ENCODE results near the gene EIF3D. TPM values are rescaled to one million over a fixed set of nuclear protein-coding genes. Genes with fewer than 3 reads are reported as not detected.
"Not testable (repeated sequence)": the region's sequence is repeated elsewhere in the genome, so short reads cannot be mapped to it uniquely, and the experiment has no call there.

The EIF3D gene
- total RNA-seq, 1 experiment from 2014 or later, result 270 TPM

DNA sequence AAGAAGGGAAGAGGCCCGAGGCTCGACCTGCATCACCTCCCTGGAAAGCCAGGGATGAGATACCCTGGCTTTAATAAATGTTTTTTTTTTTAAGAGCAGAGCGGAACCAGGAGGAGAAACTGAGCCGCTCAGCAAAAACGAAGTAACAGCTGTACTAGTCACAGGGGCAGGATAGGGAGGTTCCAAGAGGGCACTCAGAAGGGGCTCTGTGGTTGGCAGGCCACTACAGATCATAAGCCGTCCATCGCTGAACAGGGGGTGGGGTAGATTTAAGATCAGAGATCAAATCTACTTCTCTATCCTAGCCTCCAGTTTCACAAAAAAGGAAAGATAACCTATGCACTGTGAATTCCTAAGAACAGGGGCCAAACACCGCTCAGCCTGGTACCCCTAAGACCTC is 625 bp downstream of the EIF3D start:
- Histone ChIP-seq H3K9me3 (ENCODE audit: insufficient read depth, low read depth) (no peaks in the 10 kb centered on the region), H3K4me3 (peak overlapping the region; percentile 90), H3K36me3 (ENCODE audit: low read depth) (peaks cover 44% of the 10 kb centered on the region), H3K27ac (peak overlapping the region; percentile 96), H3K9me2 (ENCODE audit: insufficient read depth) (no peaks in the 10 kb centered on the region), H3K27me3 (ENCODE audit: insufficient read depth, low read depth) (no peaks in the 10 kb centered on the region), H3K4me1 (replicated peaks; ENCODE audit: insufficient read depth) (peaks cover 25% of the 10 kb centered on the region), H3K79me2 (ENCODE audit: low read depth) (peaks cover 52% of the 10 kb centered on the region), H4K20me1 (ENCODE audit: insufficient read depth) (peaks cover 40% of the 10 kb centered on the region), H3F3A (ENCODE audit: insufficient read depth, low read depth) (peaks cover 66% of the 10 kb centered on the region), H2AFZ (peak overlapping the region; percentile 86), H3K4me2 (peak overlapping the region; percentile 84)
- BruUV-seq (replicated peaks), result no TSS peak
- intact Hi-C loops (cut with micrococcal nuclease; ENCODE audit: unreplicated experiment), result loop anchor here (5.0 kb wide), 1 partner anchor 46 kb away; the partner anchor contains the start of gene TXN2
- ChIA-PET POLR2A (ENCODE audit: unreplicated experiment) (interaction anchor here (0.7 kb wide), 2 partner anchors 77 to 1489 kb away, joined by 3 to 7 read pairs; no protein-coding TSS in a partner anchor), CTCF (interaction anchor here (0.6 kb wide), 2 partner anchors 228 to 690 kb away, joined by 3 to 4 read pairs; no protein-coding TSS in a partner anchor)
- TF ChIP-seq EZH2 (IDR thresholded peaks at IDR 0.05; ENCODE audit: low read depth), result no peak
- TF ChIP-seq, protein P1, sequence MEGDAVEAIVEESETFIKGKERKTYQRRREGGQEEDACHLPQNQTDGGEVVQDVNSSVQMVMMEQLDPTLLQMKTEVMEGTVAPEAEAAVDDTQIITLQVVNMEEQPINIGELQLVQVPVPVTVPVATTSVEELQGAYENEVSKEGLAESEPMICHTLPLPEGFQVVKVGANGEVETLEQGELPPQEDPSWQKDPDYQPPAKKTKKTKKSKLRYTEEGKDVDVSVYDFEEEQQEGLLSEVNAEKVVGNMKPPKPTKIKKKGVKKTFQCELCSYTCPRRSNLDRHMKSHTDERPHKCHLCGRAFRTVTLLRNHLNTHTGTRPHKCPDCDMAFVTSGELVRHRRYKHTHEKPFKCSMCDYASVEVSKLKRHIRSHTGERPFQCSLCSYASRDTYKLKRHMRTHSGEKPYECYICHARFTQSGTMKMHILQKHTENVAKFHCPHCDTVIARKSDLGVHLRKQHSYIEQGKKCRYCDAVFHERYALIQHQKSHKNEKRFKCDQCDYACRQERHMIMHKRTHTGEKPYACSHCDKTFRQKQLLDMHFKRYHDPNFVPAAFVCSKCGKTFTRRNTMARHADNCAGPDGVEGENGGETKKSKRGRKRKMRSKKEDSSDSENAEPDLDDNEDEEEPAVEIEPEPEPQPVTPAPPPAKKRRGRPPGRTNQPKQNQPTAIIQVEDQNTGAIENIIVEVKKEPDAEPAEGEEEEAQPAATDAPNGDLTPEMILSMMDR (conservative IDR thresholded peaks at IDR 0.05), result no peak
- no peak for DNase-seq

DNA sequence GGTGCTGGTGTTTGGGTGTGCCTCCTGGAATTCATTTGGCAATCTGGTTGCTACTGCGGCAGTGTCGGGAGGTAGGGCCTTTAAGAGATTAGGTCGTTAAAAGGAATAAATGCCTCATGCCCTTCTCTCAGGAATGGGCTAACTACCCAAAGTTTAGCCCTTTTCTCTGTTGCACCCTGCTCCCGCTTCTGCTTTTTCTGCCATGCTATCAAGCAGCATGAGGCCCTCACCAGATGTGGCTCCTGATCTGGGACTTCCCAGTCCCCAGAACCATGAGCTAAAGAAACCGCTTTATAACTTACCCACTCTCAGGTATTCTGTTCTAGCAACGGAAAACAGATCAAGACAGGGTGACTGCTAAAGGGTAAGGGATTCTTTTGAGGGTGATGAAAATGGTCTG is 6.3 kb downstream of the EIF3D start:
- POLR2A ChIA-PET (ENCODE audit: unreplicated experiment), result no interaction called here
- peaks cover 58% of the 10 kb centered on the region for H3K79me2 ChIP-seq (ENCODE audit: low read depth)
- intact Hi-C loops (cut with micrococcal nuclease; ENCODE audit: unreplicated experiment), result no loop called here

DNA sequence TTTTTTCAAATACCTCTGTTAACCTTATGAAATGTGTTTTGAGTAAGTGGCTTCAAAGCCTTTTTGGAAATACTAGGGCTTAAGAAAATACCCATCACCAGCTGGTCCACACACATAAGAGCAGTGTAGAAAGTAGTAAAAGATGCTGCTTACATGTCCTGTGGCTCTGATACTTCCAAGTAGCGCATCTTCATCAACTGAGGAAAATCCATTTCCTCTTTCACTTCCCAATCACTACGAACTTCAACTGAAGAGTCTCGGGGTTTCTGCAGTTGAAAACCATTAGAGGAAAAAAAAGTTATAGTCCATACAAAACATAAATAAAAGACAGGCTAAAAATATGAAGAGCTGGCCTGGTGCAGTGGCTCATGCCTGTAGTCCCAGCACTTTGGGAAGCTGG is 8.5 kb downstream of the EIF3D start:
- Histone ChIP-seq H3K27me3 (ENCODE audit: insufficient read depth, low read depth) (no peaks in the 10 kb centered on the region), H2AFZ (no peak overlapping the region), H3F3A (ENCODE audit: insufficient read depth, low read depth) (peaks cover 83% of the 10 kb centered on the region), H4K20me1 (ENCODE audit: insufficient read depth) (peaks cover 64% of the 10 kb centered on the region), H3K9me3 (ENCODE audit: insufficient read depth, low read depth) (no peaks in the 10 kb centered on the region), H3K36me3 (ENCODE audit: low read depth) (peaks cover 94% of the 10 kb centered on the region), H3K4me1 (replicated peaks; ENCODE audit: insufficient read depth) (no peaks in the 10 kb centered on the region), H3K27ac (no peak overlapping the region), H3K4me3 (no peak overlapping the region), H3K9me2 (ENCODE audit: insufficient read depth) (no peaks in the 10 kb centered on the region), H3K4me2 (no peak overlapping the region), H3K79me2 (ENCODE audit: low read depth) (peaks cover 35% of the 10 kb centered on the region)
- intact Hi-C loops (cut with micrococcal nuclease; ENCODE audit: unreplicated experiment), result no loop called here
- ChIA-PET POLR2A (ENCODE audit: unreplicated experiment) (no interaction called here), CTCF (no interaction called here)
- no peak for TF ChIP-seq EZH2 (IDR thresholded peaks at IDR 0.05; ENCODE audit: low read depth)
- TF ChIP-seq, protein P1 (conservative IDR thresholded peaks at IDR 0.05), result no peak
- no TSS peak for BruUV-seq (replicated peaks)
- no peak for DNase-seq

More for the DNA sequence above, 6.3 kb downstream of the EIF3D start:
- H3K27ac ChIP-seq, result no peak overlapping the region
- no TSS peak for BruUV-seq (replicated peaks)
- CTCF ChIA-PET, result interaction anchor here (1.0 kb wide), 1 partner anchor 11 kb away, joined by 3 read pairs; no protein-coding TSS in a partner anchor
- H3K9me2 ChIP-seq (ENCODE audit: insufficient read depth), result no peaks in the 10 kb centered on the region
- peaks cover 78% of the 10 kb centered on the region for H4K20me1 ChIP-seq (ENCODE audit: insufficient read depth)
- DNase-seq, result no peak
- peaks cover 11% of the 10 kb centered on the region for H3K4me1 ChIP-seq (replicated peaks; ENCODE audit: insufficient read depth)
- no peaks in the 10 kb centered on the region for H3K9me3 ChIP-seq (ENCODE audit: insufficient read depth, low read depth)
- H2AFZ ChIP-seq, result no peak overlapping the region
- H3K36me3 ChIP-seq (ENCODE audit: low read depth), result peaks cover 94% of the 10 kb centered on the region
- no peaks in the 10 kb centered on the region for H3K27me3 ChIP-seq (ENCODE audit: insufficient read depth, low read depth)
- no peak overlapping the region for H3K4me2 ChIP-seq
- H3K4me3 ChIP-seq, result no peak overlapping the region
- TF ChIP-seq, protein P1 (conservative IDR thresholded peaks at IDR 0.05), result no peak
- TF ChIP-seq EZH2 (IDR thresholded peaks at IDR 0.05; ENCODE audit: low read depth), result no peak
- H3F3A ChIP-seq (ENCODE audit: insufficient read depth, low read depth), result peaks cover 90% of the 10 kb centered on the region

DNA sequence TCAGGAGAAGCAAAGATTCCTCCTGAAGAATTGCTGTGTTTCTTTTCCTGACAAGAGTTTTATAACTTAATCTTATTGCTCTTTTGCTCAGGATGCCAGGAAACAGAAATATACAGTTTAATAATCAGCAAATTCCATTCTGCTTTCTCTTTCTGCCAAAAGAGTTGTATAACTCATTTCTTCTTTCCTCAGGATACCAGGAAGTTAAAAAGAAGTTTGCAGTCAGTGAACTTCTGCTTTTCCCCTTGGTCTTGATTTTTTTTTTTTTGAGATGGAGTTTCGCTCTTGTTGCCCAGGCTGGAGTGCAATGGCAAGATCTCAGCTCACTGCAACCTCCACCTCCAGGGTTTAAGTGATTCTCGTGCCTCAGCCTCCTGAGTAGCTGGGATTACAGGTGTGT is 9.1 kb downstream of the EIF3D start:
- H3K4me3 ChIP-seq; BruUV-seq (replicated peaks); H3K9me2 ChIP-seq (ENCODE audit: insufficient read depth); H3K4me2 ChIP-seq; H3K27ac ChIP-seq; H3K4me1 ChIP-seq (replicated peaks; ENCODE audit: insufficient read depth); H2AFZ ChIP-seq; H3K9me3 ChIP-seq (ENCODE audit: insufficient read depth, low read depth); CTCF ChIA-PET; POLR2A ChIA-PET (ENCODE audit: unreplicated experiment); DNase-seq; intact Hi-C loops (cut with micrococcal nuclease; ENCODE audit: unreplicated experiment); H3K27me3 ChIP-seq (ENCODE audit: insufficient read depth, low read depth): not testable (repeated sequence)
- Histone ChIP-seq H3K36me3 (ENCODE audit: low read depth) (peaks cover 93% of the 10 kb centered on the region), H4K20me1 (ENCODE audit: insufficient read depth) (peaks cover 63% of the 10 kb centered on the region), H3F3A (ENCODE audit: insufficient read depth, low read depth) (peaks cover 83% of the 10 kb centered on the region), H3K79me2 (ENCODE audit: low read depth) (peaks cover 31% of the 10 kb centered on the region)
